AG08395 (cell line): ENCODE results near the gene ZNF526.
"Not testable (repeated sequence)": the region's sequence is repeated elsewhere in the genome, so short reads cannot be mapped to it uniquely, and the experiment has no call there.

Source experiments
- DNase-seq: peaks from one replicate; pipeline ENCODE4 v3.0.0; 2012; ENCODE audit warnings: mixed read lengths, low spot score

Gene ZNF526

GRCh38 chr19:42266105-42266504, 46.0 kb downstream of the ZNF526 start:
- DNase-seq = not testable (repeated sequence)

GRCh38 chr19:42266928-42267603, 47.0 kb downstream of the ZNF526 start:
- DNase-seq = not testable (repeated sequence)

- DNase-seq = no peak
Measured at GRCh38 chr19:42267644-42268141, 47.6 kb downstream of the ZNF526 start.

- peak; percentile 96 for DNase-seq
Measured at GRCh38 chr19:42268142-42268703, 48.1 kb downstream of the ZNF526 start.

GRCh38 chr19:42268704-42269477, 48.8 kb downstream of the ZNF526 start, which contains the start of gene CIC:
CIC (plus strand) TSS chr19:42269252; CDS start chr19:42271784, 2,532 bp downstream.
- peak; percentile 98 for DNase-seq

GRCh38 chr19:42269478-42270345, 49.6 kb downstream of the ZNF526 start:
- DNase-seq = no peak

- DNase-seq = peak; percentile 80
Measured at GRCh38 chr19:42270346-42271044, 50.4 kb downstream of the ZNF526 start.

GRCh38 chr19:42271045-42271419, 50.9 kb downstream of the ZNF526 start:
- DNase-seq = no peak

- DNase-seq = no peak
Measured at GRCh38 chr19:42271861-42272534, 51.9 kb downstream of the ZNF526 start.

- no peak for DNase-seq
Measured at GRCh38 chr19:42272535-42272897, 52.4 kb downstream of the ZNF526 start.

GRCh38 chr19:42272989-42273406, 52.9 kb downstream of the ZNF526 start:
- DNase-seq = no peak

GRCh38 chr19:42273407-42274064, 53.4 kb downstream of the ZNF526 start:
- DNase-seq = no peak

- DNase-seq = no peak
Measured at GRCh38 chr19:42274065-42274682, 54.1 kb downstream of the ZNF526 start.

- no peak for DNase-seq
Measured at GRCh38 chr19:42275103-42275502, 55.0 kb downstream of the ZNF526 start.

GRCh38 chr19:42275517-42275916, 55.4 kb downstream of the ZNF526 start:
- DNase-seq = no peak

- DNase-seq = no peak
Measured at GRCh38 chr19:42276284-42276683, 56.2 kb downstream of the ZNF526 start.

- DNase-seq = no peak
Measured at GRCh38 chr19:42276821-42277220, 56.7 kb downstream of the ZNF526 start.
